AG09319 (cell line): ENCODE measurements around the gene STIMATE.

Experiments
- DNase-seq: peaks from one replicate; pipeline ENCODE4 v3.0.0-alpha.2; 2010; ENCODE audit warnings: low read depth; ENCODE audit errors: extremely low read depth
- CTCF ChIP-seq: IDR thresholded peaks from 2 replicates; pipeline ENCODE4 v1.5.1; 2011; ENCODE audit warnings: low read depth, mild to moderate bottlenecking, inconsistent platforms, low read length, moderate library complexity

Gene STIMATE

GRCh38 chr3:52894756-52895155 is 2.6 kb downstream of the STIMATE start:
- no peak for TF ChIP-seq CTCF
- no peak for DNase-seq

DNA sequence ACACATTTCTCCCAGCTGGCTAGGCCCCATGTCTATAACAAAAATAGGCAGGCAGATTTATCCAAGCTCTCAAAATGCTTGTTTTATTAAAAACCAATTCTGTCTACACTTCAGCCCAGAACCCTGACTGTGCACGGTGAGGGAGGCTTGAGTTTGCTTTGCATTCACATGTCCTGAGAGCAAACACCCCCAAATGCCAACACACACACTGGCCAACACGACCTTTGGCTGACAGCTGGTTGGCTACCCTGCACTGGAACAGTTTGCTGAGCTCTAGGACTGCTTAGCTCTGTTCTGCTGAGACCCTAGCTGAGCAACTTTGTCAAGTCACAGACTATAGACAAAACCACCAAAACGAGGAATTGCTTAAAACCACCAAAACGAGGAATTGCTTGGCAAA is 3.6 kb downstream of the STIMATE start:
- TF ChIP-seq CTCF = no peak

GRCh38 chr3:52892625-52893311 is 4.6 kb downstream of the STIMATE start:
- DNase-seq = no peak
- TF ChIP-seq CTCF = no peak; the same call in none of the 2 replicates

More for the DNA sequence above, 3.6 kb downstream of the STIMATE start:
- DNase-seq = no peak

GRCh38 chr3:52892290-52892624 is 5.1 kb downstream of the STIMATE start:
- no peak for TF ChIP-seq CTCF
- no peak for DNase-seq

- DNase-seq = peak; percentile 60
- no peak for TF ChIP-seq CTCF
These were observed 5.7 kb downstream of the STIMATE start for GRCh38 chr3:52891615-52892081.

GRCh38 chr3:52891164-52891563 is 6.2 kb downstream of the STIMATE start:
- TF ChIP-seq CTCF = no peak
- DNase-seq = no peak

- no peak for TF ChIP-seq CTCF
- DNase-seq = no peak
These were observed 6.6 kb downstream of the STIMATE start for GRCh38 chr3:52890735-52891134.
